Measurements from ENCODE around the gene NCR3LG1. TPM values are rescaled to one million over a fixed set of nuclear protein-coding genes. Genes with fewer than 3 reads are reported as not detected.

Gene NCR3LG1
- total RNA-seq, 1 experiment from 2014 or later, result 1.4 TPM

DNA sequence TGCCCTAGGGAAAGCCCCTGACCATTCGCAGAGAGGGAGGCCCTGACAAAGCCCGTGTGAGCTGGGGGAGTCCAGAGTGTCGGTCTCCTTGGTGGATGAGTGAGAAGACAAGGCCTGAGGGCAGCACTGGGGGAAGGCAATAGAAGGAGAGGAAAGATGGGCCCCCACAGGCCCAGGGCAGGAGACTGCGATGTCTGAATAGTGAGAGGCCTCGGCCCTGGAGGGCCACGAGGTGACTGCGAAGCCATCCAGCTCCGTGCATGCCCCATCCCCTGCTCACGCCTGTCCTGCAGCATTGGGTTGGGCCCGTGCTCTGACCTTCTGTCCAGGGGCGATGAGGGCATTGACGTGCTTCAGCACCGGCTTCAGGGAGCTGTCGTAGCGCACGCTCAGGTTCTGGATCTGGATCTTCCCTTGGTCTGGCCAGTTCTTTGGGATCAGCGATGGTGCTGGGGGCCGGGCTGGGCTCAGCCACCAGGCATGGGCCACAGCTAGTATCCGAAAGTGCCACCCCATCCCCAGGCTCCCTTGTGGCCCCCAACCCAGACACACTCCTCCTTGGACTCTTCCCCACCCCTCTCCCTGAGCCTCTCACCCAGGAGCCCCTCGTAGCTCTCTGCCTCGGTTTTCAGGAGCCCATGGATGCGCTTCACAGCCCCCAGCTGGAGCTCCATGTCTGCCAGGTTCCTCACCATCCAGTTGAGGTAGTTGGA is 45.2 kb downstream of the NCR3LG1 start:
- no peak overlapping the region for H2BK15ac ChIP-seq (ENCODE audit: low read depth, low read length)
- no peak overlapping the region for H4K8ac ChIP-seq (replicated peaks; ENCODE audit: insufficient read length, low read depth, low read length)
- no peak overlapping the region for H3K4me2 ChIP-seq (ENCODE audit: insufficient read depth, insufficient read length, low read length)
- H3K23me2 ChIP-seq (ENCODE audit: insufficient read length, low read depth, low read length, poor library complexity, severe bottlenecking), result no peaks in the 10 kb centered on the region
- no peak overlapping the region for H2BK20ac ChIP-seq (ENCODE audit: low read depth, low read length, poor library complexity, severe bottlenecking)
- H3K79me1 ChIP-seq (ENCODE audit: insufficient read depth, low read depth, low read length, poor library complexity, severe bottlenecking), result no peaks in the 10 kb centered on the region
- TF ChIP-seq, protein P1, sequence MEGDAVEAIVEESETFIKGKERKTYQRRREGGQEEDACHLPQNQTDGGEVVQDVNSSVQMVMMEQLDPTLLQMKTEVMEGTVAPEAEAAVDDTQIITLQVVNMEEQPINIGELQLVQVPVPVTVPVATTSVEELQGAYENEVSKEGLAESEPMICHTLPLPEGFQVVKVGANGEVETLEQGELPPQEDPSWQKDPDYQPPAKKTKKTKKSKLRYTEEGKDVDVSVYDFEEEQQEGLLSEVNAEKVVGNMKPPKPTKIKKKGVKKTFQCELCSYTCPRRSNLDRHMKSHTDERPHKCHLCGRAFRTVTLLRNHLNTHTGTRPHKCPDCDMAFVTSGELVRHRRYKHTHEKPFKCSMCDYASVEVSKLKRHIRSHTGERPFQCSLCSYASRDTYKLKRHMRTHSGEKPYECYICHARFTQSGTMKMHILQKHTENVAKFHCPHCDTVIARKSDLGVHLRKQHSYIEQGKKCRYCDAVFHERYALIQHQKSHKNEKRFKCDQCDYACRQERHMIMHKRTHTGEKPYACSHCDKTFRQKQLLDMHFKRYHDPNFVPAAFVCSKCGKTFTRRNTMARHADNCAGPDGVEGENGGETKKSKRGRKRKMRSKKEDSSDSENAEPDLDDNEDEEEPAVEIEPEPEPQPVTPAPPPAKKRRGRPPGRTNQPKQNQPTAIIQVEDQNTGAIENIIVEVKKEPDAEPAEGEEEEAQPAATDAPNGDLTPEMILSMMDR (conservative IDR thresholded peaks at IDR 0.05), result no peak
- H4K20me1 ChIP-seq (ENCODE audit: control insufficient read depth, insufficient read depth, insufficient read length), result no peaks in the 10 kb centered on the region
- H3K36me3 Mint-ChIP-seq (ENCODE audit: insufficient read depth in 1 of 3, low read depth in 3 of 3), result no peaks in the 10 kb centered on the region; a peak in 1 of 7 replicates
- H3K9ac ChIP-seq (ENCODE audit: extremely low read depth, insufficient read length, low read length), result no peak overlapping the region
- no peak overlapping the region for H4K91ac ChIP-seq (ENCODE audit: insufficient read length, low read depth, low read length)
- no peak overlapping the region for H3K27ac ChIP-seq (ENCODE audit: insufficient read length, low read depth, low read length)
- no peak overlapping the region for H3K18ac ChIP-seq (ENCODE audit: insufficient read length, low read depth, low read length)
- no peaks in the 10 kb centered on the region for H3K4me1 ChIP-seq (ENCODE audit: insufficient read depth, low read length)
- DNase-seq, result no peak
- H4K5ac ChIP-seq (ENCODE audit: insufficient read length, low read depth, low read length), result no peak overlapping the region
- no peak overlapping the region for H3K4ac ChIP-seq (ENCODE audit: low read depth, low read length)
- no peak overlapping the region for H3K14ac ChIP-seq (ENCODE audit: insufficient read depth, low read length)
- no peak overlapping the region for H3K23ac ChIP-seq (ENCODE audit: insufficient read length, low read depth, low read length)
- no peak overlapping the region for H3K56ac ChIP-seq (ENCODE audit: insufficient read length, low read depth, low read length)
- WGBS (ENCODE audit: extremely low coverage, insufficient read length, low lambda C conversion rate), result no CpG with 5 or more reads among the region's 22 CpGs
- no peak overlapping the region for H2AK5ac ChIP-seq (ENCODE audit: insufficient read length, low read length)
- no peaks in the 10 kb centered on the region for H3K27me3 ChIP-seq (ENCODE audit: insufficient read depth, low read length)
- no peak overlapping the region for H3K4me3 Mint-ChIP-seq
- no peak overlapping the region for H2BK5ac ChIP-seq (ENCODE audit: insufficient read length, low read length)
- no peak overlapping the region for H2BK12ac ChIP-seq (ENCODE audit: insufficient read length, low read depth, low read length)
- H3K79me2 ChIP-seq (ENCODE audit: insufficient read depth, low read length), result no peaks in the 10 kb centered on the region
- H3K9me3 Mint-ChIP-seq, result no peaks in the 10 kb centered on the region
- no peak overlapping the region for H2AFZ ChIP-seq (ENCODE audit: low read length)
- peaks cover 4% of the 10 kb centered on the region for H3K27me3 Mint-ChIP-seq (ENCODE audit: low read depth)
- H2BK120ac ChIP-seq (ENCODE audit: low read depth, low read length, poor library complexity, severe bottlenecking), result no peak overlapping the region
- H3K4me1 Mint-ChIP-seq, result peaks cover 2 to 5% of the 10 kb centered on the region in 2 experiments; a peak in 1 of 4 replicates
- H3T11ph ChIP-seq (ENCODE audit: low read length), result no peak overlapping the region
- no peak overlapping the region for H3K27ac Mint-ChIP-seq
- H3K9me3 ChIP-seq (ENCODE audit: control insufficient read depth, low read depth, low read length), result no peaks in the 10 kb centered on the region
